ENCODE data around the gene MUC6.

- TF ChIP-seq, protein P1, sequence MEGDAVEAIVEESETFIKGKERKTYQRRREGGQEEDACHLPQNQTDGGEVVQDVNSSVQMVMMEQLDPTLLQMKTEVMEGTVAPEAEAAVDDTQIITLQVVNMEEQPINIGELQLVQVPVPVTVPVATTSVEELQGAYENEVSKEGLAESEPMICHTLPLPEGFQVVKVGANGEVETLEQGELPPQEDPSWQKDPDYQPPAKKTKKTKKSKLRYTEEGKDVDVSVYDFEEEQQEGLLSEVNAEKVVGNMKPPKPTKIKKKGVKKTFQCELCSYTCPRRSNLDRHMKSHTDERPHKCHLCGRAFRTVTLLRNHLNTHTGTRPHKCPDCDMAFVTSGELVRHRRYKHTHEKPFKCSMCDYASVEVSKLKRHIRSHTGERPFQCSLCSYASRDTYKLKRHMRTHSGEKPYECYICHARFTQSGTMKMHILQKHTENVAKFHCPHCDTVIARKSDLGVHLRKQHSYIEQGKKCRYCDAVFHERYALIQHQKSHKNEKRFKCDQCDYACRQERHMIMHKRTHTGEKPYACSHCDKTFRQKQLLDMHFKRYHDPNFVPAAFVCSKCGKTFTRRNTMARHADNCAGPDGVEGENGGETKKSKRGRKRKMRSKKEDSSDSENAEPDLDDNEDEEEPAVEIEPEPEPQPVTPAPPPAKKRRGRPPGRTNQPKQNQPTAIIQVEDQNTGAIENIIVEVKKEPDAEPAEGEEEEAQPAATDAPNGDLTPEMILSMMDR (IDR thresholded peaks at IDR 0.05 in 4 of 5, conservative IDR thresholded peaks at IDR 0.05 in 1 of 5) = no peak
- no peak for TF ChIP-seq POLR2A (IDR thresholded peaks at IDR 0.05)
Observed at GRCh38 chr11:1057806-1058205, 21.3 kb upstream of the MUC6 start.
